NCI-H2171 treated with DMSO at 0.1 percent for 48 hours (cell line): Measurements from ENCODE around the gene HNRNPR.
"Not testable (repeated sequence)": the region's sequence is repeated elsewhere in the genome, so short reads cannot be mapped to it uniquely, and the experiment has no call there.

ENCODE experiments used
- DNase-seq: peaks from one replicate; lab custom pipeline; 2025; lab: John Stamatoyannopoulos, UW

The HNRNPR gene

DNA sequence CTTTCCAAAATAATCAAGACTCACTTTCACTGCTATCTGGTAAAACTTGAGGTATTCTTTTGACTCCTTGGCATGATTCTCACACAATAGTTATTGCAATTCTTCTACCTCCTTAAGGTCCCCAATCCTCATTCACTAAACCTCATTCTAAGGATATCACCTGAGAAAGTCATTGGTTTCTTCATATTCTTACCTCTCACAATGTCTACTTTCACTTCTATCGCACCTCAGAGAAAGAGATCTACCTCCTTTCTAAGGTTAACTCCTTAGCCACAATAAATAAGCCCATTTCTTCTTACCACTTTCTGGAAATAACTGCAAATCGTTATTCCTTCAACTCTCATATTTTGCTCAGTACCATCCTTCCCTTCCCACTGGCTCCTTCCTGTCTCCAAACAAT, 18.7 kb downstream of the HNRNPR start:
- no peak for DNase-seq

DNA sequence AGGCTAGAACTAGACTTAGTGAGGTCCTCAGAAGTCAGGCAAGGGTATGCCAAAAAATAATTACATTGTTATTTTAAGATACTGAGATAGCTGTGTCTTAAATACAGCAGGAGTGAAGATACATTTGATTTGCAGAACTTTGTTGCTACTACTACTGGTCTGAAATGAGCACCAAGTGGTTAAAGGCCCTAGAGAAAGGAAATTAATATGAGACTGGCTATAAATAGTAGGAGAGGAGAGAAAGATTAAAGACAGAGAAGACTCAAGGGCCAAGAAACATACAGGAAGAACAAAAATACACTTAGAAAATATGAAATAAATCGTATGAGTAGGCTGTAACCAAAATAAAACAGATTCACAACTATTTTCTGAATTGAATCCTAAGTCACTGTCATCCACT, 21.3 kb downstream of the HNRNPR start:
- no peak for DNase-seq

DNA sequence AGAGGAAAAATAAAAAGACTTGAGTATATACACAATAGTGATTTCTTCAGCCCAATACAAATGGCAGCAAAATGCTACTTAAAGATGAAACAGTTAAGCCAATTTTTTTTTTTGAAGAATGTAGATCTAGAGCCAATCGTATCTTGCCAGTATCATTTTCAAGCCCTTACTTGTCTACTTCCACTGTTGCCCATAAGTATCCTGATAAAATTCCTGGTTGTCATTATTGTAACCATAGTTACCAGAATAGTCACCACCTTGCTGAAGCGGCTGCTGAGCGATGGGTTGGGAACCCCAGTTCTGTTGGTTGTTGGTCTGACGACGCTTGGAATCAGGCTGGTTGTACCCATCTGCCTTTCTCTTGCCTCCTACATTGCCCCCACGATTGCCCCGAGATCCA, 33.8 kb downstream of the HNRNPR start:
- not testable (repeated sequence) for DNase-seq

GRCh38 chr1:23304140-23304620, 39.9 kb downstream of the HNRNPR start:
- no peak for DNase-seq

DNA sequence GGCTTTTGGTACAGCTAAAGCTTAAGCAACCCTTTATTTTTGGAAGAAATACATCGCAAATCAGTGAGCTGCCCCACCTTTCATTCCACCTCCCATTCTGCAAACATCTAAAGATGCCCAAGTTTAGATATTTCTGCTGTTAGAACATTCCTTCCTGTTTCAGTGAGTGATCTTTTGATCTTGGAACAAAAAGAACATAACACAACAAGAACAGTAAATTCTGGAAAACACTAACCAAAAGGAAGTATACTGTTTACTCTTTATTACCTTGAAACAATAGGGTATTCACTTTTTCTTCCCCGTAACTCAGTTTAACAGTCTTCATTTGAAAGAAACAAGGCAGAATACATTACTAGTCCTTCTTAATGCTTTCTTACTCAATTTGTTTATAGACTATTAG, 40.6 kb downstream of the HNRNPR start:
- DNase-seq = no peak

DNA sequence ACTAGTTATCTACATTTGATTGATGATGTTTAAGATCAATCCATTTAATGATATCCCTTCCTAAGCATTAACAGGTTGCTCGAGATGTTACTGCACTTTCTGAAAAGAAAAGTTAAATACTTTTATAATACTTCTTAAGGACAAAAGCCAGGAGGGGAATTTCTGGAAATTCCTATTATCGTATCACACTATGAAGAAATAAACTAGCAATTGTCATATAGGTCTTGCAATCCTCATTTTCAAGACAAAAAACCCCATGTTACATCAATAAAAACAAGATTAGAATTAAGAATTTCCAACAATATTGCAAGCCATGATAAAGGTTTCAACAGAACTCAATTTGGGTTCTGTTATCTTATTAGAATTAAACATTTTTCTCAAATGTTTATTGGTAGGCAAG, 47.2 kb downstream of the HNRNPR start:
- no peak for DNase-seq

DNA sequence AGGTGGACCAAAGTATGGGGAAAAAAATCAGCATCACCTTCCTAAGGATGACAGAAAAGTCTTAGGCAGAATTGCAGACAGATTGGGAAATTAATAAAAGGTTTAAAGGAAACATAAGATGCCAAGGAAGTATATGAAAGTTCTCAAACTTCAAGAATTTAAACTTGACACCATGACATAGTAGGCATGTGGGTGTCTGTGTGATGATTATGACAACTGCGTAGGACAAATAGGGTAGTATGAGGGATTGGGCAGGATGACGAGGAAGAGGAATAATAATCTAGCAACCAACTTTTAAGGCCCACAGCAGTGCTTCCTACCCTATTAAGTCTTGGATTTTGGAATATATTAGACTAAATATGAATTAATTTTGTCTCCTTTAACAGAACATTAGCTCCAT, 52.4 kb downstream of the HNRNPR start:
- no peak for DNase-seq

DNA sequence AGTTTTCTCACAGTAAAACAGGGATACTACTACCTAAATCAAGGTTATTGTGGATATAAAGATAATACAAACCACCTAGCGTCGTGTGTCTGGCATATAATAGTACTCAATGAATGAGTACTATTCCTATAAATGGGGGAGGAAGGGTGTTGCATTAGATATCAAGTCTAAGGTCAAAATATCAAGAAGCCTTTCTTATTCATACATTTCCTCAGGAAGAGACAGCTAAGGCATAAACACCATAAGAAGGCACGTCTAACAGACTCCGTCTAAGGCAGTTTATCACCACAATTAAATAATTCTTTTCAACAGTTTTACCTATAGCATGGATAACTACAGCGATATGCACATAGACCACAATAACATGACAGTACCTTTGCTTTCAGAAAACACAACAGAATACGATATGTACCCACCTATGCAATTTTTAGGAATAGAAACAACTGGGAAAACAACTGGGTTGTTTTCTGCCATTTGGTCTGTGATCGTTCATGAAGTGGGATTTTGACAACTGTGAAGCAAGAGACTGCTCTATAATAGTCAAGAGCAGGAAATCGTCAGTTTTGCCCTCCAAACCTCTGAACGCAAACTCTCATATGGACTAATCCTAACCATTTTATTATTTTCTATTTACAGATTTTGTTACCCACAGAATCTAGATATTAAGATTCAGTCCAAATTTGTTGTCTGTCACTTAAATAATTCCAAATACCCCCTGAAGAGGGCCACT, 53.1 kb downstream of the HNRNPR start:
- DNase-seq = no peak

DNA sequence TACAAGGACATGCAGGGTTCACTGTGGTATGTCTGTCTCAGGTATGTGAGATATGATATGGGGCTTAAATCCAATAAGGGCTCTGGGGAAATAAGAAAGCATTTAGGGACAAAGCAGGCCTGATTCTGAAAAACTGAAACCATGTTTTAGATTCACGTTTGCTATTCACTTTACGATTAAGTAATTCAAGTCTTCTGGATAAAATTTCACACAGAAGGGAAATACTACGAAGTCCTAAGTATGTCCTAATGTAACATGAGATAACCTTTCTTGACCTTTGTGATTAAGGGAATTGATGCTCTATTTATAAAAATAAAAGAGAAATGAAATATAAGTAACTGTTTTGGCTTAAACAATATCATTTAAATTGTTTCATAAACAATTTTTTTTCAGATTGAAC, 55.4 kb downstream of the HNRNPR start:
- no peak for DNase-seq

- no peak for DNase-seq
Measured at GRCh38 chr1:23288201-23288600, 55.9 kb downstream of the HNRNPR start.

DNA sequence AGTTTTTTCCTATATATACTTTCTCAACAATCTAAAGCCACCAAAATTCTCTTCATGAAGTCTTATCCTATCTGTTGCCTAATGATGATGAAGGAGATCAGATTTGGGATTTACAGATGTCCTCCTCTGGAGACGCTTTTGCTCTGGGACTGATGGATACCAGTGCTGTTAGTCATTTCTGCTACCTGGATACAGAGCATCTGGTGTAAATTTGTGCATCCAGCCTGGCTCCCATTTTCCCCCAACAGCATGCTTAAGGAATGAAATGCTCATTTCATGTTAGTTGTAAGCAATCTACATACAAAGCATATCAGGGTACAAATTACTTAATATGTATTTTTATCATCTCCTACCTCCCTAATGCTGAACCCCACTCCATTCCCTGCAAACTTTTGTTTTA, 57.7 kb downstream of the HNRNPR start:
- DNase-seq = no peak

DNA sequence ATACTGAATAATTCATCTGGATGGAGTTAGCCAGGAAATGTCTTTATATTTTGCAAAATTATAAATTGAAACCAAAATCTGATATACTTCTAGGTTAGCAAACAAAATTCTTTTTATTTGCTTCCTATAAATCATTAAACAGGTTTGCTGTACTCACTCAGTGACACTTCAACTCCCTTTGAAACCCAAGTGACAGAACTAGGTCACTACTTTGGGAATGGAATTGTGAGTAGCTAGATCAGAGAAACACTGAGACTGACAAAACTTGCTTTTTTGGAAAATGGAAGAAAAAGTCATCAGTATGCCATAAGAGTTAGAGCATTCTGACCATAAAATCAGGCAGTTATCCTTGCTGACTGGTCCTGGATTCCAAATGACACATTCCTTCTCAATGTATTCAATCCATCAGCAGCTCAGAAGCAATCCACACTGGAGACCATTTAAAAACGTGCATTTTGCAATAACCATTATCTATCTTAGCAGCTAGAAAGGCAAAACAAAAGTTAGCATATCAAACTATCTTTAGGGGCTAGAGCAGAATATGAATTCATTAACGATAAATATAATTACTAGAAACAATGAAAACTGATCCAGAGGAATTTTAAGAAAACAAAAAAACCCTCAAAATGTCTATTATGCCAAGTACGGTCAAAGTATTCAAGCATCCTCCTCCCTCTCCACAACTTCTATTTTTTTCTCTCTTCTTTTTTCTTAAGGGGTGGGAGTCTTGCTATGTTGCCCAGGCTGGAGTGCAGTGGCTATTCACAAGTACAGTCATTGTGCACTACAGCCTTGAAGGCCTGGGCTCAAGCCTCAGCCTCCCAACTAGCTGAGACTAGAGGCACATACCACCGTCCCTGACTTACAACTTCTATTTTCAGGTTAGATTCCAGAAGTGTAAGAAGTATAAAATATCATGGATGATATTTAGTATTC, 60.1 kb downstream of the HNRNPR start:
- DNase-seq = no peak

DNA sequence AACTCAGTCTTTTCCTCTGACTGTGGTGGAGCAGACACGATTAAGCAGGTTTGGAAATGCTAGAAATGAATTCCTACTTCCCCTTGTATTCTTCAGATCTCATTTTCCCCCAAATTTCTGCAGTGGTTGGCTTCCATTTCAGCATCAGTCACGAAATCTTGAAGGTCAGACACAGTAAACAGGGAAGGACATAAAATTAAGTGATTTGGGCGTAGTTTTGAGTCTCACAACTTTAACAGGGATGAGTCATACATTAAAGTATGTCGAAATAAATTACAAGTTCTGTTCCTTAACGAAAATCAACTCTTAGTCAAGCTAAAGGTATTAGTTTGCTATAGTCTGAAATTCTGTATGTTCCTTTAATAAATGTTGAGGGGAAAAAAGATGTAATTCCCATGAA, 61.1 kb downstream of the HNRNPR start:
- DNase-seq = no peak

GRCh38 chr1:23278717-23279116, 65.4 kb downstream of the HNRNPR start:
- no peak for DNase-seq

DNA sequence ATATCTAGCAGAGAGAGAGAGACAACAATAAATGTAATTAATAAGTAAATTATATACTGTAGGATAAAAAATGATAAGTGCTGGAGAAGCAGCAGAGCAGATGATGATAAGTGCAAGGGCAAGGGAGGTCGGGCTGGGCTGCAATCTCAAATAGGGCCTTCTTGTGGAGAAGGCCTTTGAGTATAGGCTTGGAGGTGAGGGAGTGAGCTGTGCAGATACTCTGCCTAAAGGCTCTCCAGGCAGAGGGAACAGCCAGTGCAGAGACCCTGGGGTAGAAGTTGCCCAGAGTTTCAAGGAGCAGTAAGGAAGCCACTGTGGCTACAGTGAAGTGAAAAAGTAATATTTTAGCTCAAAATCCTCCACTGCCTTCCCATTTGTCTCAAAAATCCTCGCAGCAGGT, 67.6 kb downstream of the HNRNPR start:
- no peak for DNase-seq

GRCh38 chr1:23274134-23274505, 70.0 kb downstream of the HNRNPR start:
- no peak for DNase-seq

DNA sequence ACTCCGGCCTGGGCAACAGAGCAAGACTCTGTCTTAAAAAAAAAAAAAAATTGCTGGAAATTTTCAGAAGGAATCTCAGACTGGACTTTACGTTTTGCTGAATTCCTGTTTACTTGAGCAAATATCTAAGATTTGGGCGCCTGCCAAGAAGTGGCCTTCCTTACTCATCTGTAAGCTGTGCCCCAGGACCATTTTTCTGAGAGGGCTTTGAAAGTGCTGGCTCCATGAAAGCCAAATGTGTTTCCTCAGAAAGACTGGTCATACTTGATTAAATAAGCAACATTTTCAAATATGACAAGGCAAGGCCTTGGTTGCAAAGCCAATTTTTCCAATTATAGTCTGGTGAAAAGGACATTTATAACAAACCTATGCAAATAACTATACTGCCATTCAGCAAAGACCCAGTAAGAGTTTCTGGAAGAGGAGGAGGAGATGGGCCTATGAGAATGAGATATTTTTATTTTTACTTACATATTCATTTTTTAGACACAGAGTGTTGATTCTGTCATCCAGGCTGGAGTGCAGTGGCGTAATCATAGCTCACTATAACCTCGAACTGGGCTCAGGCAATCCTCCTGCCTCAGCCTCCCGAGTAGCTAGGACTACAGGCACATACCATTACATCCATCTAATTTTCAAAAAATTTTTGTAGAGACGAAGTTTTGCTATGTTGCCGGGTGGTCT, 70.5 kb downstream of the HNRNPR start:
- no peak for DNase-seq

DNA sequence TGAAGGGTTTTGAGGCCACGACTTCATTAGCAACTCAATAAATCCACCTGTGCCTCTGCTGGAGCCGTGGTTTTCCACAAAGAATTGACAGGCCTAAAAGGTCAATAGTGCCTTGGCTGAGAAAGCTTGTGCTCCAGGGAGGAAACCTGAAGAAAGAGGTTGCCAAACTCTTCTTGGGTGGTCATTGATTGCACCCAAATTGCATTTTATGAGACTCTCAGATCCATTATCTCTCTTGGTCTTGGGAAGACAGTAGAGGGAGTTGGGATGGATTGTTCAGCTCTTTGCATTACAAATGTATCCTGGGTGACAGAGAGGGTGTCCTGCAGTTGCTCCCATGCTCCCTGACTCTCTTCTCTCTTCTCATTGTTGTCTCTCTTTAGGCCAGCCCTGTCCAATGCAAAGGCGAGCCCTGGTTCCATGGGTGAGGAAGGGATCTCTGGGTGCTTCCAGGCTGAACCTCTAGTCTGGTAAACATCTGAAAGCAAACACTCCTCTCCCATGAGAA, 80.7 kb downstream of the HNRNPR start:
- no peak for DNase-seq

GRCh38 chr1:23258082-23258481, 86.0 kb downstream of the HNRNPR start:
- not testable (repeated sequence) for DNase-seq

GRCh38 chr1:23257371-23257770, 86.7 kb downstream of the HNRNPR start:
- not testable (repeated sequence) for DNase-seq
